K562 (cell line): Measurements from ENCODE around the gene SCARF2. TPM values are rescaled to one million over a fixed set of nuclear protein-coding genes. Genes with fewer than 3 reads are reported as not detected.
A peak's percentile ranks its signal among the peaks of the same experiment; 100 is the strongest.

Source experiments
- CREB1 ChIP-seq, 2 experiments: sonication (generic) in 1 of 2; formaldehyde crosslinking in 1 of 2; IDR thresholded peaks; 2 replicates each; pipeline versions ENCODE4 v1.6.1 to v1.8.0; 2012 to 2022; ENCODE audit warnings: inconsistent platforms in 1 of 2, mild to moderate bottlenecking in 1 of 2, missing genetic modification reagents in 1 of 2, moderate library complexity in 1 of 2
- CTBP1 ChIP-seq: fragments of 450-650 bp; IDR thresholded peaks from 2 replicates; pipeline ENCODE4 v1.6.1; 2016; ENCODE audit warnings: borderline replicate concordance
- ETS2 ChIP-seq: IDR thresholded peaks from 2 replicates; pipeline ENCODE4 v1.6.1; 2016; ENCODE audit warnings: borderline replicate concordance, missing genetic modification characterization, mild to moderate bottlenecking, moderate library complexity, missing compliant biosample characterization; ENCODE audit not compliant: poor library complexity, severe bottlenecking
- NR2C2 ChIP-seq, 2 experiments: fragments of 200-800 bp in 1 of 2; sonication (Bioruptor generic) in 1 of 2; sonication (generic) in 1 of 2; formaldehyde crosslinking in 1 of 2; IDR thresholded peaks; 2 replicates each; pipeline versions ENCODE4 v1.6.1 to v1.8.0; 2016 to 2022; ENCODE audit warnings: mild to moderate bottlenecking in 1 of 2, missing compliant biosample characterization in 1 of 2, missing genetic modification characterization in 1 of 2, missing genetic modification reagents in 1 of 2
- PTBP1 ChIP-seq: fragments of 200-400 bp; formaldehyde crosslinking; IDR thresholded peaks from 2 replicates; pipeline ENCODE4 v1.6.1; 2017; ENCODE audit warnings: low read depth, low read length
- SMARCC2 ChIP-seq: fragments of 450-650 bp; IDR thresholded peaks from 2 replicates; pipeline ENCODE4 v1.6.1; 2017; ENCODE audit warnings: antibody characterized with exemption, moderate library complexity, mild to moderate bottlenecking, low read depth
- STAG1 ChIP-seq: sonication (generic); formaldehyde crosslinking; IDR thresholded peaks from 2 replicates; pipeline ENCODE4 v1.5.0; 2020; ENCODE audit warnings: missing genetic modification reagents, borderline replicate concordance
- XRCC4 ChIP-seq: IDR thresholded peaks from one replicate; pipeline ENCODE4 v1.6.1; 2011; ENCODE audit not compliant: insufficient read depth, insufficient read length; ENCODE audit errors: extremely low read depth
- ZNF12 ChIP-seq: sonication (generic); formaldehyde crosslinking; IDR thresholded peaks from 2 replicates; pipeline ENCODE4 v1.4.0; 2020; ENCODE audit warnings: mild to moderate bottlenecking, missing genetic modification reagents
- polyA plus RNA-seq, 8 experiments: library from polyadenylated mRNA; depleted of rRNA in 4 of 8; stranded (reverse) in 5 of 8; unstranded in 3 of 8; fragments of >200 nt; fragmentation: Nextera tagmentation in 2 of 8; fragmentation: Illumina TruSeq in 1 of 8; extraction: Ambion mirVana in 2 of 8; extraction: Trizol in 1 of 8; gene quantifications; 2 replicates each; pipeline versions ENCODE4 v1.2.1 to v1.2.3, GENCODE V29; 2011 to 2014; ENCODE audit warnings: inconsistent platforms in 1 of 8, missing spikeins in 1 of 8
- total RNA-seq, 7 experiments: library from RNA; depleted of rRNA in 6 of 7; stranded (reverse); fragments of >200 nt in 6 of 7; fragmentation: Illumina TruSeq in 2 of 7; extraction: Trizol in 2 of 7; gene quantifications; 2 replicates each; pipeline versions ENCODE4 v1.2.1 to v1.2.3, GENCODE V29; 2011 to 2021; ENCODE audit warnings: low replicate concordance in 1 of 7
- TF ChIP-seq, protein P1 (sequence below): sonication (generic); formaldehyde crosslinking; IDR thresholded peaks from 2 replicates; pipeline ENCODE4 v1.8.0; 2022; ENCODE audit warnings: missing genetic modification reagents, mild to moderate bottlenecking, borderline replicate concordance
- TF ChIP-seq, protein P2 (sequence below): IDR thresholded peaks from 2 replicates; pipeline ENCODE4 v1.6.1; 2011; ENCODE audit warnings: borderline replicate concordance, low read depth, mild to moderate bottlenecking, moderate library complexity, low read length; ENCODE audit not compliant: insufficient read depth, poor library complexity, severe bottlenecking
- TF ChIP-seq, protein P3 (sequence below): sonication (generic); formaldehyde crosslinking; IDR thresholded peaks from 2 replicates; pipeline ENCODE4 v1.8.0; 2022; ENCODE audit warnings: mild to moderate bottlenecking, missing genetic modification reagents
- TF ChIP-seq, protein P4 (sequence below): sonication (generic); formaldehyde crosslinking; IDR thresholded peaks from 2 replicates; pipeline ENCODE4 v1.9.0; 2022; ENCODE audit warnings: mild to moderate bottlenecking, missing genetic modification reagents
- TF ChIP-seq, protein P5 (sequence below): sonication (generic); formaldehyde crosslinking; IDR thresholded peaks from 2 replicates; pipeline ENCODE4 v1.8.0; 2023; ENCODE audit warnings: mild to moderate bottlenecking, missing genetic modification reagents

Gene SCARF2
- total and polyA plus RNA-seq, 9 of the 15 experiments (the other 6 are each of a cell fraction or from before 2014, with no cell fraction given), result 0.06 to 0.32 (median 0.21) TPM; not detected in 5

DNA sequence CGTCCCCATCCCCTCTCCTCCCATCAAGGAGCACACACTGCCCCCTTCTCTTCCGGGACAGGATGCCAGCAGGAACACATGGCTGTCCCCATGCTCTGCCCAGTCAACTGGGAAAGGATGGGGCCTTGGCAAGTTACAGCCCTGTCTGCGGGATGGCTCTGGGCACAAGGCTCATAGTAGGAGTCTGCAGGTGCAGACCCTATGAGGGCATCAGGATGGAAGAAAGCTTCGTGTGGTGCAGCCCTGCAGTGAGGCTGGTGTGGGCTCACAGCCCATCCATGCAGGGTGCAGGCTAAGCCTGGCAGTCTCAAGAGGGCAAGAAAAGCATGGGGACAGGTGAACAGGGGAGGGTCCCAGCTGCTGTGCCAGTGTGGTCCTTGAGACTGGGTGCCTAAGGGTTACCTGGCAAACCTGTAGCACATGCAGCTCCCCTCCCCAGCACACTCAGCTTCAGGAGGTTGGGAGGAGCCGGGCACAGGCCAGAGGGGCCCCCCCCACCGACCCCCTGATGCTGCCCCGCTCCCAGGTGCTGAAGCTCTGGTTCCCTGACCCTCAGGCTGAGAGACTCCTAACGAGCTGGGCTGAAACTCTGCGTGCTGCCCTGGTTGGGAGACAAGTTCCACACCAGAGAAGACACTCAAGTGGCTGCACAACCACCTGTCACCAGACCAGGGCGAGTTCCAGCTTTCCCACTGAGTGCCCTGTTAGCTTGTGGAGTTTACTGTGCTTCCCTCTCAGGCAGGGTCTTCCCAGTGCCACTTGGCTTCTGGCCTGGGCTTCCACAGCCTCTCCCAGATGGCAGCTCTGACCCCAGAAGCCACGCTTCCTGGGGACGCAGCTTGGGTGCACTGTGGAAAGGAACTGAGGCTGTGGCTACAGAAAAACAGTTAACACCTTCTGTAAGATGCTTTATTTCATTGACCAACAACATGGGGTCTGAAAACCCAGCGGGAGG lies 3.3 kb upstream of the SCARF2 start (continued):
- TF ChIP-seq ETS2, result no peak
- TF ChIP-seq XRCC4, result no peak
- TF ChIP-seq CREB1 (IDR thresholded peaks at IDR 0.05), result no peak
- TF ChIP-seq CREB1 (CRISPR knock-in tag; IDR thresholded peaks at IDR 0.05), result peak; percentile 50; the same call in 1 of the 2 replicates
- no peak for TF ChIP-seq CTBP1
- TF ChIP-seq, protein P1, sequence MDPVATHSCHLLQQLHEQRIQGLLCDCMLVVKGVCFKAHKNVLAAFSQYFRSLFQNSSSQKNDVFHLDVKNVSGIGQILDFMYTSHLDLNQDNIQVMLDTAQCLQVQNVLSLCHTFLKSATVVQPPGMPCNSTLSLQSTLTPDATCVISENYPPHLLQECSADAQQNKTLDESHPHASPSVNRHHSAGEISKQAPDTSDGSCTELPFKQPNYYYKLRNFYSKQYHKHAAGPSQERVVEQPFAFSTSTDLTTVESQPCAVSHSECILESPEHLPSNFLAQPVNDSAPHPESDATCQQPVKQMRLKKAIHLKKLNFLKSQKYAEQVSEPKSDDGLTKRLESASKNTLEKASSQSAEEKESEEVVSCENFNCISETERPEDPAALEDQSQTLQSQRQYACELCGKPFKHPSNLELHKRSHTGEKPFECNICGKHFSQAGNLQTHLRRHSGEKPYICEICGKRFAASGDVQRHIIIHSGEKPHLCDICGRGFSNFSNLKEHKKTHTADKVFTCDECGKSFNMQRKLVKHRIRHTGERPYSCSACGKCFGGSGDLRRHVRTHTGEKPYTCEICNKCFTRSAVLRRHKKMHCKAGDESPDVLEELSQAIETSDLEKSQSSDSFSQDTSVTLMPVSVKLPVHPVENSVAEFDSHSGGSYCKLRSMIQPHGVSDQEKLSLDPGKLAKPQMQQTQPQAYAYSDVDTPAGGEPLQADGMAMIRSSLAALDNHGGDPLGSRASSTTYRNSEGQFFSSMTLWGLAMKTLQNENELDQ, result 0 out of 2 replicates have a peak, but pooled peaks have one; percentile 32
- 0 out of 2 replicates have a peak, but pooled peaks have one; percentile 15 for TF ChIP-seq PTBP1
- TF ChIP-seq, protein P2, sequence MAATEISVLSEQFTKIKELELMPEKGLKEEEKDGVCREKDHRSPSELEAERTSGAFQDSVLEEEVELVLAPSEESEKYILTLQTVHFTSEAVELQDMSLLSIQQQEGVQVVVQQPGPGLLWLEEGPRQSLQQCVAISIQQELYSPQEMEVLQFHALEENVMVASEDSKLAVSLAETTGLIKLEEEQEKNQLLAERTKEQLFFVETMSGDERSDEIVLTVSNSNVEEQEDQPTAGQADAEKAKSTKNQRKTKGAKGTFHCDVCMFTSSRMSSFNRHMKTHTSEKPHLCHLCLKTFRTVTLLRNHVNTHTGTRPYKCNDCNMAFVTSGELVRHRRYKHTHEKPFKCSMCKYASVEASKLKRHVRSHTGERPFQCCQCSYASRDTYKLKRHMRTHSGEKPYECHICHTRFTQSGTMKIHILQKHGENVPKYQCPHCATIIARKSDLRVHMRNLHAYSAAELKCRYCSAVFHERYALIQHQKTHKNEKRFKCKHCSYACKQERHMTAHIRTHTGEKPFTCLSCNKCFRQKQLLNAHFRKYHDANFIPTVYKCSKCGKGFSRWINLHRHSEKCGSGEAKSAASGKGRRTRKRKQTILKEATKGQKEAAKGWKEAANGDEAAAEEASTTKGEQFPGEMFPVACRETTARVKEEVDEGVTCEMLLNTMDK, result no peak
- TF ChIP-seq STAG1 (CRISPR knock-in tag), result peak; percentile 48
- TF ChIP-seq, protein P3, sequence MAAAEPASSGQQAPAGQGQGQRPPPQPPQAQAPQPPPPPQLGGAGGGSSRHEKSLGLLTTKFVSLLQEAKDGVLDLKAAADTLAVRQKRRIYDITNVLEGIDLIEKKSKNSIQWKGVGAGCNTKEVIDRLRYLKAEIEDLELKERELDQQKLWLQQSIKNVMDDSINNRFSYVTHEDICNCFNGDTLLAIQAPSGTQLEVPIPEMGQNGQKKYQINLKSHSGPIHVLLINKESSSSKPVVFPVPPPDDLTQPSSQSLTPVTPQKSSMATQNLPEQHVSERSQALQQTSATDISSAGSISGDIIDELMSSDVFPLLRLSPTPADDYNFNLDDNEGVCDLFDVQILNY (CRISPR knock-in tag), result peak; percentile 40; the same call in 1 of the 2 replicates
- TF ChIP-seq NR2C2 (CRISPR knock-in tag; IDR thresholded peaks at IDR 0.05), result no peak
- TF ChIP-seq NR2C2 (tag; IDR thresholded peaks at IDR 0.05), result no peak
- TF ChIP-seq ZNF12, result 0 out of 2 replicates have a peak, but pooled peaks have one; percentile 22
- TF ChIP-seq SMARCC2, result no peak
- TF ChIP-seq, protein P4, sequence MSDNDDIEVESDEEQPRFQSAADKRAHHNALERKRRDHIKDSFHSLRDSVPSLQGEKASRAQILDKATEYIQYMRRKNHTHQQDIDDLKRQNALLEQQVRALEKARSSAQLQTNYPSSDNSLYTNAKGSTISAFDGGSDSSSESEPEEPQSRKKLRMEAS, result peak; percentile 13; the same call in 1 of the 2 replicates
- TF ChIP-seq, protein P5, sequence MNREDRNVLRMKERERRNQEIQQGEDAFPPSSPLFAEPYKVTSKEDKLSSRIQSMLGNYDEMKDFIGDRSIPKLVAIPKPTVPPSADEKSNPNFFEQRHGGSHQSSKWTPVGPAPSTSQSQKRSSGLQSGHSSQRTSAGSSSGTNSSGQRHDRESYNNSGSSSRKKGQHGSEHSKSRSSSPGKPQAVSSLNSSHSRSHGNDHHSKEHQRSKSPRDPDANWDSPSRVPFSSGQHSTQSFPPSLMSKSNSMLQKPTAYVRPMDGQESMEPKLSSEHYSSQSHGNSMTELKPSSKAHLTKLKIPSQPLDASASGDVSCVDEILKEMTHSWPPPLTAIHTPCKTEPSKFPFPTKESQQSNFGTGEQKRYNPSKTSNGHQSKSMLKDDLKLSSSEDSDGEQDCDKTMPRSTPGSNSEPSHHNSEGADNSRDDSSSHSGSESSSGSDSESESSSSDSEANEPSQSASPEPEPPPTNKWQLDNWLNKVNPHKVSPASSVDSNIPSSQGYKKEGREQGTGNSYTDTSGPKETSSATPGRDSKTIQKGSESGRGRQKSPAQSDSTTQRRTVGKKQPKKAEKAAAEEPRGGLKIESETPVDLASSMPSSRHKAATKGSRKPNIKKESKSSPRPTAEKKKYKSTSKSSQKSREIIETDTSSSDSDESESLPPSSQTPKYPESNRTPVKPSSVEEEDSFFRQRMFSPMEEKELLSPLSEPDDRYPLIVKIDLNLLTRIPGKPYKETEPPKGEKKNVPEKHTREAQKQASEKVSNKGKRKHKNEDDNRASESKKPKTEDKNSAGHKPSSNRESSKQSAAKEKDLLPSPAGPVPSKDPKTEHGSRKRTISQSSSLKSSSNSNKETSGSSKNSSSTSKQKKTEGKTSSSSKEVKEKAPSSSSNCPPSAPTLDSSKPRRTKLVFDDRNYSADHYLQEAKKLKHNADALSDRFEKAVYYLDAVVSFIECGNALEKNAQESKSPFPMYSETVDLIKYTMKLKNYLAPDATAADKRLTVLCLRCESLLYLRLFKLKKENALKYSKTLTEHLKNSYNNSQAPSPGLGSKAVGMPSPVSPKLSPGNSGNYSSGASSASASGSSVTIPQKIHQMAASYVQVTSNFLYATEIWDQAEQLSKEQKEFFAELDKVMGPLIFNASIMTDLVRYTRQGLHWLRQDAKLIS (CRISPR knock-in tag), result peak; percentile 77; the same call in 1 of the 2 replicates
